Kidney epithelial cell (primary cell): ENCODE results near the gene GDF15. TPM values are rescaled to one million over a fixed set of nuclear protein-coding genes. Genes with fewer than 3 reads are reported as not detected.

ENCODE experiments used
- DNase-seq: peaks from one replicate; pipeline ENCODE4 v3.0.0-alpha.2; 2010; ENCODE audit warnings: low read depth
- H3K27me3 ChIP-seq: 2 replicates; pipeline ENCODE4 v1.6.0; 2011; ENCODE audit warnings: low read length; ENCODE audit not compliant: control insufficient read depth, insufficient read depth
- H3K36me3 ChIP-seq: 2 replicates; pipeline ENCODE4 v1.5.1; 2011; ENCODE audit warnings: low read length; ENCODE audit not compliant: control insufficient read depth, insufficient read depth
- H3K4me3 ChIP-seq: 2 replicates; pipeline ENCODE4 v1.5.1; 2011; ENCODE audit warnings: low read depth, mild to moderate bottlenecking, control low read depth, low read length
- total RNA-seq: library from RNA; depleted of rRNA; stranded (reverse); fragments of >200 nt; gene quantifications from 2 replicates; pipeline ENCODE4 v1.2.3, GENCODE V29; 2015
- TF ChIP-seq, protein P1 (sequence below): IDR thresholded peaks from 2 replicates; pipeline ENCODE4 v1.5.1; 2011; ENCODE audit warnings: mild to moderate bottlenecking, moderate library complexity, low read length, control low read depth, inconsistent platforms; ENCODE audit not compliant: insufficient read depth, poor library complexity, severe bottlenecking

GDF15 gene
- total RNA-seq, 1 donor from 2014 or later, result 637 TPM

DNA sequence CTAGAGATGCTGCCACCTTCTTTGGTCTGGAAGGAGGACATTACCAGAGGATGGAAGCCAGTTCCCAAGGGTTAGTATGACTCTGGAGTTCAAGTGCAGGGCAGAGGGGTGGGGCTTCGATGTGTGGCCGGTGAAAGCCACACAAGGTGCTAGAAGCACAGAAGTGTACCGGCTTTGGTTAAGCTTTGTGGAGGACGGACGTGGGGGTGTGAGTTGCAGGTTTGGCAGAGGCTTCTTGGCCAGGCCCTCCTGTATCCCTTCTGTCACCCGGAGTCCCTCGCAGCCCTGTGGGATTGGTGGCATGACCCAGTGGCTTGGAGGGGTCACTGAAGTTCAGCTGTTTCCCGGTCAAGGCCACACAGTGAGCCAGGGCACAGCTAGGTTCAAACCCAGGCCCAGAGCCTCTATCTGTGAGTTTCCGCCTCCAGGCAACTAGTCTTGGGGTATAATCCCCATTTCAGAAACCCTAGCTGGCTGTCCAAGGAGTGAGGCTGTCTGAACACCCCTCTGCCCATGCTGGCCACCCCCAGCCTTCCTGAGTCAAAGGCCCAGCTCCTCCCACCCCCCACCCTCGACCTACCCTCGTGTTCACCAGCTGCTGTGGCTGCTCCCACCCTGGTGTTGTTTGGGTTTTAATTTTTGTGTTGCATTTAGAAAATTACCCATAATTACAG lies 28.7 kb downstream of the GDF15 start:
- no peak for DNase-seq
- Histone ChIP-seq H3K36me3 (no peaks in the 10 kb centered on the region), H3K4me3 (no peak overlapping the region), H3K27me3 (peaks cover 2% of the 10 kb centered on the region)
- TF ChIP-seq, protein P1, sequence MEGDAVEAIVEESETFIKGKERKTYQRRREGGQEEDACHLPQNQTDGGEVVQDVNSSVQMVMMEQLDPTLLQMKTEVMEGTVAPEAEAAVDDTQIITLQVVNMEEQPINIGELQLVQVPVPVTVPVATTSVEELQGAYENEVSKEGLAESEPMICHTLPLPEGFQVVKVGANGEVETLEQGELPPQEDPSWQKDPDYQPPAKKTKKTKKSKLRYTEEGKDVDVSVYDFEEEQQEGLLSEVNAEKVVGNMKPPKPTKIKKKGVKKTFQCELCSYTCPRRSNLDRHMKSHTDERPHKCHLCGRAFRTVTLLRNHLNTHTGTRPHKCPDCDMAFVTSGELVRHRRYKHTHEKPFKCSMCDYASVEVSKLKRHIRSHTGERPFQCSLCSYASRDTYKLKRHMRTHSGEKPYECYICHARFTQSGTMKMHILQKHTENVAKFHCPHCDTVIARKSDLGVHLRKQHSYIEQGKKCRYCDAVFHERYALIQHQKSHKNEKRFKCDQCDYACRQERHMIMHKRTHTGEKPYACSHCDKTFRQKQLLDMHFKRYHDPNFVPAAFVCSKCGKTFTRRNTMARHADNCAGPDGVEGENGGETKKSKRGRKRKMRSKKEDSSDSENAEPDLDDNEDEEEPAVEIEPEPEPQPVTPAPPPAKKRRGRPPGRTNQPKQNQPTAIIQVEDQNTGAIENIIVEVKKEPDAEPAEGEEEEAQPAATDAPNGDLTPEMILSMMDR, result no peak

GRCh38 chr19:18415178-18415867 lies 29.4 kb downstream of the GDF15 start:
- H3K27me3 ChIP-seq, result peaks cover 2% of the 10 kb centered on the region
- TF ChIP-seq, protein P1, result no peak
- H3K4me3 ChIP-seq, result no peak overlapping the region
- no peaks in the 10 kb centered on the region for H3K36me3 ChIP-seq
- no peak for DNase-seq

DNA sequence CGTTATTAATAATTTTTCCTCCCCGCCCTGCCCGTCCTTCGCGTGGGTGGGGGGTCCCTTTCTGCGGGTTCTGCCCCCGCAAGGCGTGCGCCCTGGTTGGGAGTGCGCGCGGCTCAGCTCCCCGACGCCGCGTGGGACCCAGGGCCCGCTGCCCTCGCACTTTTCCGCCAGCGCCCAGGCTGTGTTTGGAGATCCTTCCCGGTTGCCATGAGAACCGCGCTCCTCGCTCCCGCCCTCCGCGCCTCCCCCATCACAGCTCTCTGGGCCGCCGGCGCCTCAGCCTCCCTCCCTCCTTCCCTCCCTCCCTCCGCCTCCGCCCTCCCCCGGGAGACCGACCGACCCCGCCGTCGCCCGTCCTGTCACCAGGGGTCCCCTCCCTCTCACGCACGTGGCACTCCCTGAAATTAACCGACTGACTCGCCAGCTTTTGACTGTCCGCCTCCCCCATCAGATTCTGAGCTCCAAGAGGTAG lies 30.9 kb downstream of the GDF15 start:
- H3K4me3 ChIP-seq, result peak overlapping the region; percentile 37
- H3K36me3 ChIP-seq, result no peaks in the 10 kb centered on the region
- H3K27me3 ChIP-seq, result peaks cover 2% of the 10 kb centered on the region
- no peak for DNase-seq
- TF ChIP-seq, protein P1, result no peak

- TF ChIP-seq, protein P1, result no peak
- H3K27me3 ChIP-seq, result peaks cover under 1% of the 10 kb centered on the region
- H3K36me3 ChIP-seq, result no peaks in the 10 kb centered on the region
- H3K4me3 ChIP-seq, result peak overlapping the region; percentile 37
- no peak for DNase-seq
These were observed 31.5 kb downstream of the GDF15 start for GRCh38 chr19:18417250-18418028.

GRCh38 chr19:18418029-18418482 lies 32.1 kb downstream of the GDF15 start:
- DNase-seq, result no peak
- TF ChIP-seq, protein P1, result no peak
- Histone ChIP-seq H3K27me3 (no peaks in the 10 kb centered on the region), H3K36me3 (no peaks in the 10 kb centered on the region), H3K4me3 (peak overlapping the region; percentile 14)
